ENCODE measurements around the gene AP2A2.

- TF ChIP-seq CTCF (conservative IDR thresholded peaks at IDR 0.05; ENCODE audit: low read depth, low read length) (no peak), RCOR1 (IDR thresholded peaks at IDR 0.05; ENCODE audit: insufficient replicate concordance, low read length) (no peak), NFE2L2 (IDR thresholded peaks at IDR 0.05; ENCODE audit: low read depth, low read length) (no peak), POLR2A (IDR thresholded peaks at IDR 0.05; ENCODE audit: low read depth, low read length) (no peak), CEBPB (IDR thresholded peaks at IDR 0.05; ENCODE audit: low read depth, low read length) (no peak), MXI1 (IDR thresholded peaks at IDR 0.05; ENCODE audit: borderline replicate concordance, low read depth, low read length) (no peak), RAD21 (IDR thresholded peaks at IDR 0.05; ENCODE audit: low read length) (no peak), RFX5 (IDR thresholded peaks at IDR 0.05; ENCODE audit: low read depth, low read length) (no peak), SMC3 (IDR thresholded peaks at IDR 0.05; ENCODE audit: low read depth, low read length) (no peak)
- TF ChIP-seq, protein P1, sequence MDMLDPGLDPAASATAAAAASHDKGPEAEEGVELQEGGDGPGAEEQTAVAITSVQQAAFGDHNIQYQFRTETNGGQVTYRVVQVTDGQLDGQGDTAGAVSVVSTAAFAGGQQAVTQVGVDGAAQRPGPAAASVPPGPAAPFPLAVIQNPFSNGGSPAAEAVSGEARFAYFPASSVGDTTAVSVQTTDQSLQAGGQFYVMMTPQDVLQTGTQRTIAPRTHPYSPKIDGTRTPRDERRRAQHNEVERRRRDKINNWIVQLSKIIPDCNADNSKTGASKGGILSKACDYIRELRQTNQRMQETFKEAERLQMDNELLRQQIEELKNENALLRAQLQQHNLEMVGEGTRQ (IDR thresholded peaks at IDR 0.05; ENCODE audit: low read depth, low read length) = no peak
Observed at GRCh38 chr11:886568-886967, 39.1 kb upstream of the AP2A2 start.

Data from IMR-90 (cell line).